Measurements from ENCODE around the gene NOL3. TPM values are rescaled to one million over a fixed set of nuclear protein-coding genes. Genes with fewer than 3 reads are reported as not detected.

The NOL3 gene
- total RNA-seq, 1 experiment from 2014 or later = 8.5 TPM

GRCh38 chr16:67193536-67193935, 23.2 kb downstream of the NOL3 start:
- H3K27ac Mint-ChIP-seq = no peak overlapping the region
- no peaks in the 10 kb centered on the region for H3K27me3 Mint-ChIP-seq (ENCODE audit: low read depth)
- peaks cover 28% of the 10 kb centered on the region for H3K4me1 Mint-ChIP-seq
- ATAC-seq (no peak), DNase-seq (ENCODE audit: low spot score) (no peak)
- ChIA-PET CTCF (interaction anchor here (1.3 to 1.5 kb wide), 2 partner anchors 34 to 42 kb away, joined by 3 to 4 read pairs; partner anchors contain the start of genes B3GNT9 and TMEM208), POLR2A (no interaction called here)
- H3K9me3 Mint-ChIP-seq = no peaks in the 10 kb centered on the region
- peak overlapping the region; percentile 87 for H3K4me3 Mint-ChIP-seq
- H3K36me3 Mint-ChIP-seq = peaks cover 36% of the 10 kb centered on the region
- TF ChIP-seq GRHL2 (CRISPR knock-in tag; IDR thresholded peaks at IDR 0.05; ENCODE audit: insufficient replicate concordance, severe bottlenecking) = no peak
- no peak for TF ChIP-seq SMAD4 (CRISPR knock-in tag; IDR thresholded peaks at IDR 0.05)

- ATAC-seq (no peak), DNase-seq (ENCODE audit: low spot score) (no peak)
- Mint-ChIP-seq H3K4me3 (peak overlapping the region; percentile 87), H3K4me1 (peaks cover 29% of the 10 kb centered on the region), H3K27me3 (ENCODE audit: low read depth) (no peaks in the 10 kb centered on the region), H3K9me3 (no peaks in the 10 kb centered on the region), H3K27ac (no peak overlapping the region), H3K36me3 (peaks cover 36% of the 10 kb centered on the region)
- TF ChIP-seq E2F5 (CRISPR knock-in tag; IDR thresholded peaks at IDR 0.05) (no peak), ZNF423 (CRISPR knock-in tag; IDR thresholded peaks at IDR 0.05) (no peak), RORB (CRISPR knock-in tag; IDR thresholded peaks at IDR 0.05) (no peak), FOXJ3 (CRISPR knock-in tag; IDR thresholded peaks at IDR 0.05; ENCODE audit: borderline replicate concordance) (no peak), ZNF671 (CRISPR knock-in tag; IDR thresholded peaks at IDR 0.05) (no peak), KAT7 (CRISPR knock-in tag; IDR thresholded peaks at IDR 0.05; ENCODE audit: borderline replicate concordance) (no peak), CREM (CRISPR knock-in tag; IDR thresholded peaks at IDR 0.05) (no peak), ZNF396 (CRISPR knock-in tag; IDR thresholded peaks at IDR 0.05; ENCODE audit: borderline replicate concordance) (no peak), ESRRA (CRISPR knock-in tag; IDR thresholded peaks at IDR 0.05; ENCODE audit: borderline replicate concordance) (no peak), HMGXB4 (CRISPR knock-in tag; IDR thresholded peaks at IDR 0.05) (no peak), ATF2 (CRISPR knock-in tag; IDR thresholded peaks at IDR 0.05; ENCODE audit: borderline replicate concordance, low read depth) (no peak)
- ChIA-PET CTCF (no interaction called here), POLR2A (no interaction called here)
Observed at GRCh38 chr16:67194260-67194659, 23.9 kb downstream of the NOL3 start.

GRCh38 chr16:67195676-67196075, 25.3 kb downstream of the NOL3 start:
- peaks cover 38% of the 10 kb centered on the region for H3K36me3 Mint-ChIP-seq
- CTCF ChIA-PET = no interaction called here
- peaks cover 25% of the 10 kb centered on the region for H3K4me1 Mint-ChIP-seq

More at GRCh38 chr16:67195676-67196075, 25.3 kb downstream of the NOL3 start:
- Mint-ChIP-seq H3K9me3 (no peaks in the 10 kb centered on the region), H3K4me3 (no peak overlapping the region), H3K27ac (no peak overlapping the region), H3K27me3 (ENCODE audit: low read depth) (no peaks in the 10 kb centered on the region)
- POLR2A ChIA-PET = no interaction called here
- ATAC-seq (no peak), DNase-seq (ENCODE audit: low spot score) (no peak)
- TF ChIP-seq CREM (CRISPR knock-in tag; IDR thresholded peaks at IDR 0.05) (no peak), ATF2 (CRISPR knock-in tag; IDR thresholded peaks at IDR 0.05; ENCODE audit: borderline replicate concordance, low read depth) (no peak), JAZF1 (CRISPR knock-in tag; IDR thresholded peaks at IDR 0.05) (no peak), RORB (CRISPR knock-in tag; IDR thresholded peaks at IDR 0.05) (no peak), SMAD4 (CRISPR knock-in tag; IDR thresholded peaks at IDR 0.05) (no peak), E2F5 (CRISPR knock-in tag; IDR thresholded peaks at IDR 0.05) (no peak), NR1H2 (CRISPR knock-in tag; IDR thresholded peaks at IDR 0.05) (no peak), GTF2I (CRISPR knock-in tag; conservative IDR thresholded peaks at IDR 0.05) (no peak), ZNF671 (CRISPR knock-in tag; IDR thresholded peaks at IDR 0.05) (no peak), ETV6 (CRISPR knock-in tag; IDR thresholded peaks at IDR 0.05) (no peak), CBFB (CRISPR knock-in tag; IDR thresholded peaks at IDR 0.05; ENCODE audit: low read depth) (no peak), ZNF219 (CRISPR knock-in tag; IDR thresholded peaks at IDR 0.05; ENCODE audit: borderline replicate concordance) (no peak)
